ENCODE measurements around the gene GKAP1.
"Not testable (repeated sequence)": the region's sequence is repeated elsewhere in the genome, so short reads cannot be mapped to it uniquely, and the experiment has no call there.

GKAP1 gene

DNA sequence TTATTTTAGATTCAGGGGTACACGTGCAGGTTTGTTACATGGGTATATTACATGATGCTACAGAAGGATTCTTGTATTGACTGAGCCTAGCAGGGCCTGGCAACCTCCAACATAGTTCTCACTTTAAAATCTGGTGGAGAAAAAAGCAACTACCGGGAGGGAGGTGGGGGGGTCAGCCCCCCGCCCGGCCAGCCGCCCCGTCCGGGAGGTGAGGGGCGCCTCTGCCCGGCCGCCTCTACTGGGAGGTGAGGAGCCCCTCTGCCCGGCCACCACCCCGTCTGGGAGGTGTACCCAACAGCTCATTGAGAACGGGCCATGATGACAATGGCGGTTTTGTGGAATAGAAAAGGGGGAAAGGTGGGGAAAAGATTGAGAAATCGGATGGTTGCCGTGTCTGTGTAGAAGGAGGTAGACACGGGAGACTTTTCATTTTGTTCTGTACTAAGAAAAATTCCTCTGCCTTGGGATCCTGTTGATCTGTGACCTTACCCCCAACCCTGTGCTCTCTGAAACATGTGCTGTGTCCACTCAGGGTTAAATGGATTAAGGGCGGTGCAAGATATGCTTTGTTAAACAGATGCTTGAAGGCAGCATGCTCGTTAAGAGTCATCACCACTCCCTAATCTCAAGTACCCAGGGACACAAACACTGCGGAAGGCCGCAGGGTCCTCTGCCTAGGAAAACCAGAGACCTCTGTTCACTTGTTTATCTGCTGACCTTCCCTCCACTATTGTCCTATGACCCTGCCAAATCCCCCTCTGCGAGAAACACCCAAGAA lies 88.8 kb downstream of the GKAP1 start:
- DNase-seq (ENCODE audit: low read depth), result not testable (repeated sequence)

DNA sequence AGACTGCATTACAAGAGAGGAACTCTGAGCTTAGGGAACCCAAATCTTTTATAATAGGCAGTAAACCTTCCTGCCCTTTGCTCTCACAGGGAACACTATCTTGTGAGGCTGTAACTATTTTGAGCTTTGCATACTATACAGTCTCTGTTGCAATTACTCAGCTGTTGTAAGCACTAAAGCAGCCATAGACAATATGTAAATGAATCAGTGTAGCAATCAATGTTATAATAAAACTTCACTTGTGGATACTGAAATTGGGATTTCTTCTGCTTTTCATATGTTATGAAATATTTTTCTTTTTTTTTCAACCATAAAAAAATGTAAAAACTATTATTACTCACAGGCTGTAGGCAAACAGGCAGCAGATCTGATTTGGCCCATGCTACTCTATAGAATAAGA lies 93.1 kb downstream of the GKAP1 start:
- DNase-seq (ENCODE audit: low read depth), result no peak

DNA sequence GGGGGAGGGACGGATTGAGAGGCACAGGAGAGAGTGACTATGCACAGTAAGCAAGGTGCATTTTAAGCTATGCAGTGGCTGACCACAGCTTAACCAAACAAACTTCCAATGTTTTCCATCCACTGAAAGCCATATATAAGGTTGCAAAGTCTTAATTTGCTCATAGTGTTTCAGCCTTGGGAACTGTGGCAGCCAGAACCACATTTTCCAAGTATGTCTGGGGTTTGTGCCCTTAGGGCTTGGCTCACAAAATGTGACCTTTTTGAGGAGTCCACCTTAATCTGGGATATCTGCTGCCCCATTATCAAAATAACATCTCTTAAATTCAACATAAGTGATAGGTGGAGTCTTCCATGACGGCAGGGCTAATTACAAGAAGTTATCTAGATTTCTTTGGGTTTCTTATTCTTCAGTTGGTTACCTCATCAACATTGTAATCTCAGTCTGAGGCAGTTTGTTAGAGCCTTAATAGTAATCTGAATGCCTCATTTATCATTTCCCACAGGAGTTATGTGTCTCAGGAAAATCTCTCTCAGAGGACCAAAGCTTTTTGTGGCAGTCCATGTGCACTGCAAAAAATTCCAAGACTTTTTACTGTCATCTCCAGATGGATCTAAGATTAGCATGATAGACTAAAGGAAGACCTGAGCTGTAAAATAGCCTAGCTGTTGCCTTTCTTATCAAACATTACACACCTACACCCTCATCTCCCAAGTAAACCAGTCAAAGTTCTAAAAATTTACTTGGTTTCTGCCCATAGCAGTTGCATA lies 94.7 kb downstream of the GKAP1 start:
- no peak for DNase-seq (ENCODE audit: low read depth)

DNA sequence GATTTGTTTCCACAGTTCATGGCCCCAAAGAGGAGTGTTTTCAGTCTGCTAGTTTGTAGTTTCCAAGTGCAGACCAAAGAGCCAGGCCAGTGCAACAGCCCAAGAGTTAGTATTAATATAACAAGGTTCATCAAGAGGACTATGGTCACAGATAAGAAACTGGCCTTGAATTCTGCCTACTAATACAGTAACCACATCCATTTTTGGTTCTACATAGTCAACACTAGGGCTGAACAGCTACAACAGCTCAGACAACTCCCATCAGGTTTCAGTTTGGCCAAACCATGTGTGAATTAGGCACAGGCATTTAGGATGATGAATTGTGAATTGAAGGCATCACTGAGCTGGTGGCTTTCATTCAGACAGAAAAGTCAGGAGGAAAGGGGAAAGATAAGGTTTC lies 96.1 kb downstream of the GKAP1 start:
- no peak for DNase-seq (ENCODE audit: low read depth)

DNA sequence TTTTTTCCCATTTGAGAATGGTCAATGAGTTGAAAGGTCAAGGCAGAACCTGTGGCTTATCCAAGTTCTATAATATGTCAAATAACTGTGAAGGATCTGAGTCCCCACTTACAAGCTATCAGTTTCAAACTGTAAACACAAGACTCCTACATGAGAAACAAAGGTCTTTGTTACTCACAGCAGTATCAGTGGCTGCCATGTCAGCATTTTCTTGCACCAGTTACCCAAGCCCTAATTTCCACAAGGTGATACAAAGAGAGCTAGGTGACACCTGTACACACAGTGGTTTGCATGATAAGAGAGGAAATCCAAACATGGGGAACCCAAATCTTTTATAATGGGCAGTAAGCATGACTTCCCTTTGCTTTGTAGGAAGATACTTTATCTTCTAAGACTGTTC lies 101.8 kb downstream of the GKAP1 start:
- DNase-seq (ENCODE audit: low read depth), result no peak

DNA sequence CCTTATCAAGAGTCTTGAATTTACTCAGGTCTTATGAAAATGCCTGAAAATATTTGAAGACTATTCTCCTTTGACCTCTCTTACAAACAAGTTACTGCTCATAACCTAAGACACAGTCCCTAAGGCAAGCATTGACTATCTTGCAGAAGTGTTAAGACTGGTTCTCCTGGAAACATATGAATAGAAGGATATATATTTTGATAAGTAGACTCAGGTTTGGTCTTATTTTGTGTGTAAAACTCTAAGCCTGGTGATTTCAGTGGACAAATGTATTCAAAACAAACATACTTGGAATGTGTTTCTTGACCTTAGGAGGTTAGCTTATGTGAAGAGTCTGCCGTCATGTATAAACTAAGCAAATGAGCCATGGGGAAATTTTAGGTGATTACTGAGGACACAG lies 102.3 kb downstream of the GKAP1 start:
- DNase-seq (ENCODE audit: low read depth), result no peak

DNA sequence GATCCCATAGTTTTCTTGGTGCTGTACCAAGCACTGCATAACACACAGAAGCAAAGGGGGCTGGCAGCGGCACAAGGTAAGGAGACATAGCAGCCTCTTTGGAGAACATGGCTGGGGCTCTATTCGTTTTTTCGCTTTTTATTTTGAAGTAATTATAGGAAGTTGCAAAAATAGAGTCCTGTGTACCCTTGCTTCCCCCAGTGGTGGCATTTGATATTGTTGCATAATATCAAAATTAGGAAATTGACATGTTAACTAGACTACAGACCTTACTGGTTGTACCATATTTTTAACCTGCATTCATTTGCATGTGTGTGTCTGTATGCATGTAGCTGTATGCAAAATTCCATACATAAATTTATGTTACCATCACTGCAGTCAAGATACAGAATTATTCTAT lies 103.2 kb downstream of the GKAP1 start:
- DNase-seq (ENCODE audit: low read depth), result no peak

DNA sequence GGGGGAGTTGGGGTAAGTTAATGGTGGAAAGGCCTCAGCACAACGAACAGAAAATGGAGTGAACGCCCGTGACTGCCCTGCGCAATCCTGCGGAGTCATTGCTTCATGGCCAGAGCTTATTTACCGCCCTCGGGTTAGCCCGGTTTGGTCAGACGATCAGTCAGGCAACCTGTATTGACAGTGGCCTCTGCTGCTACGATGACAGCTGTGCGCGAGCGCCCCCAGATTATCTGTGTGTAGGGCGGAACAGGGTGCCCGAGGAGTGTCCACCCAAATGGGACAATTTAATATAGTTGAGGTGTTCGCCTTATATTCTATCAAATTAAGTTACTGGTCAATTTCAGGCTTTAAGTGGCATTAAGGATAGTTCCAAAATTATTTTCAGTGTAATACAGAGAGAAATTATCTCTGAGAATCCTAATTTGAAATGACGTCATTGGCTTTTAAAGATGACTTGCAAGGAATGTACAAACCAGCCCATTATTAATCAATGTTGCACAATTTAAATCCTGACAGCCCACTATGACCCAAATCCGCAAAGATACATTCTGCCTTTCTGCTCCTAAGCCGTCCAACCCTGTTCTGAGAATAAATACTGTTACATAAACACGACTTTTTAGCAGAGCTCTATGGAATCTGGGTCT lies 108.9 kb downstream of the GKAP1 start:
- peak; percentile 71 for DNase-seq (ENCODE audit: low read depth)

DNA sequence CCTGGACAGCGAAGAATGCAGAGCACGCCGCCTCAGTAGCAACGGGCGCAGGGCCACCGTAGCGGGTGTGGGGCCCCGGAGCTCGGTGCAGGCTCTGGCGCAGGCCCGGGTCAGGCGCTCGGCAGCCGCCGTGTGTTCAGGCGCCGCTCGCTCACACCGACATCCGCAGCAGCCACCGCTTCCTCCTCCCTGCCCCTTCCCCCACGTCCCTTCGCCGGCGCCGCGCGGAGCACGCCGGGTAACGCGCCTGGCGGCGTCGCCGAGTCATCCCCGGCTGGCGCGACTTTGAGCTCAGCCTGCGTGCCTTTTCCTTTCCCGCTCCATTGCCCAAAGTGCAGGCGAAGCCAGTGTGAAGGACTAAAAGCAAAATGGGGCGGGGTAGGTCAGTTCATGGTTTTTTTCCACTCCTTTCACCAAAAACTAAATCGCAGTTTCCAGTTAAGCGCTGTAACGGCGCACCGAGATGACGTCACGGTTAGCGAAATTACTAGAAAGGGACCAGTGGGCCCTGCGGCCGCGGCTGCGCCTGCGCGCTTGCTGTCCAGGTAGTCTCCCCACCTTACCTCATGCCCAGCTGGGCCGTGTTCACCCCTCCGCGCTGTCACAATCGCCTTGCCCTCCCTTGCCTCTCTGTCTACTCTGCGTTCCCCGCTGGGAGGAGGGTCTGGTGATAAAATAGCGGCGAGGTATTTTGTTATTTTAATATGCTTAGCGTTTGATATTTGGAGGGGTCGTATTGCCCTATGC lies 109.6 kb downstream of the GKAP1 start, which contains the start of gene UBQLN1:
Gene UBQLN1, minus strand, starts transcription at position 191 of the 747 bp plus-strand sequence. CDS start 279 bp downstream, outside the sequence.
- peak; percentile 92 for DNase-seq (ENCODE audit: low read depth)

DNA sequence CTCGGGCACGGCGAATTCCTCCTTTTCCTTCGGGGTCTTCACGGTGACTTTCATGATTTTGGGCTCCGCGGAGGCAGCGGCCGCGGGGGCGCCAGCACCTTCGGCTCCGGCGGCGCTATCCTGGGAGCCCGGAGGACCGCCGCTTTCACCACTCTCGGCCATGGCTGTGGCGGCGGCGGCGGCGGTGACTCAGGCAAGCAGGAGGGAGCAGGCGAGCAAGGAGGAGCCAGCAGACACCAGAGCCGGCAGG lies 110.1 kb downstream of the GKAP1 start:
- DNase-seq (ENCODE audit: low read depth), result no peak

DNA sequence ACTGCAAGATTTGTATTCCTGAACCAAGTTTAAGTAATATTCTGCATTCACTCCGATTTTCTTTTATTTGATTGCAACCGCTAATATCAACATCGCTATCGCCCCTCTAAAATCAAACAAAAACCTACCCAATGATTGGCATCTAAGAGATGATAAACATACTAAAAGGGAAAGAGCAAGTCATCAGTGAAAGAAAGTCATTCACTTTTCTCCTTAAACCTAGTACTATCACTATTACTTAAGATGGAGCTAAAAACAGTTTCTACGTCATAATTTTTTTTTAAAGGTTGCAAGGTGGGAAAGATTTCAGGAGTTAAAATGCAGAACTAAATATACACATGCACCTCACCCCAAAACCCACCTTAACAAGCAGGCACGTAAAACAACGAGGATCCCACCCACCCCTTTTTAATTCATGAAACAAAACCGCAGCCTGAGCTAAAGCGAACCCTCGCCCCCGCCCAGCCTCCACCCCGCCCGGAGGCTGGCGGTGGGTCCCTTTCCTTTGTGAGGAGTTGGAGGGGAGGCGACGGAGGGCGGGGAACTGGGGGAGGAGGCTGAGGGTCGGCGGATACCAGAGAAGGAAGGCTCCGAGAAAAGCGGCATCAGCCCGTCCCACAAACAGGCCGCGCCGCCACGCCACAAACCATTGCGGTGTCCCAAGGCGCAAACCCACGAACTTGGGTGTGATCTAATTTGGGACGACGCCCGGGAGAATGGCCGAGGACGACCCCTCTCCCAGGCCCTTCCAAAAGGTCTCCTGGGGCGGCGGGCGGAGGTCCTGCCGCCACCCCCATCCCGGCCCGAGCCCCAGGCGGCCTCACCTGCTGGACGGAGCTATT lies 110.7 kb downstream of the GKAP1 start:
- DNase-seq (ENCODE audit: low read depth), result peak; percentile 3

DNA sequence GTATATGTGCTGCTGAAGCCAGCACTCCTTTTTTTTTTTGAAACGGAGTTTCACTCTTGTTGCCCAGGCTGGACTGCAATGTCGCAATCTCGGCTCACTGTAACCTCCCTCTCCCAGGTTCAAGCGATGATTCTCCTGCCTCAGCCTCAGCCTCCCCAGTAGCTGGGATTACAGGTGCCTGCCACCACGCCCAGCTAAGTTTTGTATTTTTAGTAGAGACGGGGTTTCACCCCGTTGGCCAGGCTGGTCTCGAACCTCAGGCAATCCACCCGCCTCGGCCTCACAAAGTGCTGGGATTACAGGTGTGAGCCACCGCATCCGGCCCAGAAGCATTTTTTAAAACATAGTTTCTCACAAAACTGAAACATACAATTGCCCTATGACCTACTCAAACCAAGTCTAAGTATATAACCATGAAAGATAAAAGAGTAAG lies 112.3 kb downstream of the GKAP1 start:
- not testable (repeated sequence) for DNase-seq (ENCODE audit: low read depth)

DNA sequence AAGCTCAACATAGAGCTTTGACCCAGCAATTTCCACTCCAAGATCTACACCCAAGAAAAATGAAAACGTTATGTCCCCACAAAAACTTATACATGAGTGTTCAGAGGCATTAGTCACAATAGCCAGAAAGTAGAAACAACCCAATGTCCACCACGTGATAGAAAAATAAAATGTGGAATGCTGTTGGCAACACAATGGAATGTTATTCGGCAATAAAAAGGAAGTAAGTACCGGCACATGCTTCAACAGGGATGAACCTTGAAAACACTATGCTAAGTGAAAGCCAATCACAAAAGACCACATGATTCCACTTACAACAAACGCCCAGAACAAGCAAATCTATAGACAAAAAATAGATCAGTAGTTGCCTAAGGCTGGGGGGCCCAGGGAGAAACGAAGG lies 115.8 kb downstream of the GKAP1 start:
- peak; percentile 64 for DNase-seq (ENCODE audit: low read depth)

DNA sequence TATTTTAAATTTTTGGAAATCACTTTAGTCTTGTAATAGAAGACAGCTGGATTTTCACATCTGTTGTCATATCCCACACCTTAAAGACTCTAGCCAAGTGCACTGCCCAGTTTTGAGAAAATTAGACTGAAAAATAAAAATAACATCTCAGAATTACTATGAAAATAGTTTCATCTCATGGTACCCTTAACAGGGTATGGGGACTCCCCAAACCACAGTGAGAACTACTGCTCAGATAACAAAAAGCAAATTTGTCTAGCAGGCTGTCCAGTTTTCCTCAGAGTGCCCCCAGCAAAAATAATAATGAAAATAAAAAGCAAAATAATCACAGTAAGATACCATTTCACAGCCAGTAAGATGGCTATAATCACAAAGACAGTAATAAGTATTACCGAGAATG lies 116.3 kb downstream of the GKAP1 start:
- DNase-seq (ENCODE audit: low read depth), result no peak

DNA sequence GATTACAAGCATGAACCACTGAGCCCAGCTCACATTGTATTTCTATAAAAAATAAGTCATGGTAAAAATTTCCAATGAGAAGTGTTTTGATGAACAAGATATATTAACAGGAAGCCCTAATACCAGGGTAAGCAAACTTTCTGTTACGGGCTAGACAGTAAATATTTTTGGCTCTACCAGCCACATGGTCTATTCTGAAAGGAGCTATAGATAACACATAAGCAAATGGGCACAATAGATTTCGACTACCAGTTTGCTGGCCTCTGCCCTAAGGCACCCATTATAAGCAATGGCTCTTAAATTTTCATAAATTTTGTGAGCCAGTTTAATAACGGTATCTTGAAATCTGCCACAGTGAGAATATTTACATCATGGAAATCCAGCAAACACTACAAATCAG lies 118.0 kb downstream of the GKAP1 start:
- no peak for DNase-seq (ENCODE audit: low read depth)

DNA sequence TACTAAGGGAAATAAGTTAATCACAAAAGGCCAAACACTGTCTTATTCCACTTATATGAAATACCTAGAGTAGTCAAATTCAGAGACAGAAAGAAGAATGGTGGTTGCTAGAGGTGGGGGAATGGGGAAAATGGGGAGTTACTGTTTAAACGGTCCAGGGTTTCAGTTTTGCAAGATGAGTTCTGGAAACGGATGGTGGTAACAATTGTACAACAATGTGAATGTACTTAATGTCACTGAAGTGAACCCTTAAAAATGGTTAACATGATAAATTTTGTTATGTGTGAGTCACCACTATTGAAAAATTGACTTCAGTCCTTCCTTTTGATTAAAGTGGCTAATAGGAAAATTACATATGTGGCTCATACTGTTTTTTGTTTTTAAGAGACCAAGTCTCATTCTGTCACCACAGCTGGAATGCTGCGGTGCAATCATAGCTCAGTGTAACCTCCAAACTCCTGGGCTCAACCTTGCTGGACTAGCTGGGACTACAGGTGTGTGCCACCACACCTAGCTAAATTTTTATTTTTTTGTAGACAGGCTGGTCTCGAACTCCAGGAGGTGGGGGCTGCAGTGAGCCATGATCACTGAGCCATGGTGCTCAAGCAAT lies 118.5 kb downstream of the GKAP1 start:
- DNase-seq (ENCODE audit: low read depth), result no peak

DNA sequence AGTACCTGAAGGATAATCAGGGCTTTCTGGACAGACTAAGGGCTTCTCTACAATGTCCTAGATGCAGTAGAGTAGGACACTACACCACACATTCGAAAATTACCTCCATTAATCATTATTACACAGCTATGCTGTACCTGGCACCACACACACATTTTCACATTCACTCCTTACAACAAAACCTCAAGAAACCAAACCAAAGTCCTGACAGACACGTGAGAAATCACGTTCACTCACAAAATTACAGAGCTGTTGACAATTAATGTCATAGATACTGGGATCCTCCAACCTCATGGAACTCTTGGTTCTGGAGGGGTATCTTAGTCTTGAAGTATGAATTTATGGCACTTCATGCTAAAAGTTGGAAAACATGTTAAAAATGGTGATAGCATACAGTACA lies 126.1 kb downstream of the GKAP1 start:
- no peak for DNase-seq (ENCODE audit: low read depth)
